ENCODE results near the gene NOL4.
"Not testable (repeated sequence)": the region's sequence is repeated elsewhere in the genome, so short reads cannot be mapped to it uniquely, and the experiment has no call there.

NOL4 gene, protein sequence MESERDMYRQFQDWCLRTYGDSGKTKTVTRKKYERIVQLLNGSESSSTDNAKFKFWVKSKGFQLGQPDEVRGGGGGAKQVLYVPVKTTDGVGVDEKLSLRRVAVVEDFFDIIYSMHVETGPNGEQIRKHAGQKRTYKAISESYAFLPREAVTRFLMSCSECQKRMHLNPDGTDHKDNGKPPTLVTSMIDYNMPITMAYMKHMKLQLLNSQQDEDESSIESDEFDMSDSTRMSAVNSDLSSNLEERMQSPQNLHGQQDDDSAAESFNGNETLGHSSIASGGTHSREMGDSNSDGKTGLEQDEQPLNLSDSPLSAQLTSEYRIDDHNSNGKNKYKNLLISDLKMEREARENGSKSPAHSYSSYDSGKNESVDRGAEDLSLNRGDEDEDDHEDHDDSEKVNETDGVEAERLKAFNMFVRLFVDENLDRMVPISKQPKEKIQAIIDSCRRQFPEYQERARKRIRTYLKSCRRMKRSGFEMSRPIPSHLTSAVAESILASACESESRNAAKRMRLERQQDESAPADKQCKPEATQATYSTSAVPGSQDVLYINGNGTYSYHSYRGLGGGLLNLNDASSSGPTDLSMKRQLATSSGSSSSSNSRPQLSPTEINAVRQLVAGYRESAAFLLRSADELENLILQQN

DNA sequence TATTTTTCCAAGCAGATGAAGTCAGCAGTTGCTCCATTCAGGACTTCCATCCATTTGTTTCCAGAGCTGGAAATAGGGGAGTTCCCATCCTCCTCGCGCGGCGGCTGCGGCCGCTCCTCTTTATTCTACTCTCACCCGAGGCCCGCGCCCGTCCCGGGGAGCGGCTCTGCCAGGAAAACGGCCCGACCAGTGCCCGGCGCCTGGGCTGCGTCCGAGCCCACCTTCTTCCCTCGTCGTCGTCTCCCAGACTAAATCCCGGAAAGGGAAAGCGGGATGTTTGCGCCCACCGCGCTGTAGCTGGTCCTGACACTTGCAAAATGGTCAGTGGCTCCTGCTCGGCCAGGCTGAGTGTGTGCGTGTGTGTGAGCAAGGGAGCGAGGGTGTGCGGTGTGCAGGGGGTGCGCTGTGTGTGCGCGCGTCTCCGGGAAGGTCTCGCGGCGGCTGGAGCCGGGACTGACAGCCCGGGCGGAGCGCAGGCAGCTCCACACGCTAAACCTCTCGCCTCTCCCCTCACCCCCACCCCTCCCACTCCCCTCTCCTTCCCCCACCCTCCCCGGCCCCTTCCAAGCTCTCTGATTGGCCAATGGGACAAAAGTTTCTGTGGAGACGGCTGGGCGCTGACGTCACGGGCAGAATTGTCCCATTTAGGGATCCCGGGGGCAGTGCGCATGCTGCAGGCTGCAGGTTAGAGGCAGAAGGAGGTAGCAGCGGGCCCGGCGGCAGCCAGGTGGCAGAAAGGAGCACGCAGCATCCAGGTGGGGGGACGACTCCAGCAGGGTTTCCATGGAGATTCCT, at the start of gene NOL4:
Gene NOL4 (minus strand): TSS at position 491 of the 795 bp plus-strand sequence. CDS start 1,660 bp downstream, outside the sequence.
- no peak for DNase-seq

DNA sequence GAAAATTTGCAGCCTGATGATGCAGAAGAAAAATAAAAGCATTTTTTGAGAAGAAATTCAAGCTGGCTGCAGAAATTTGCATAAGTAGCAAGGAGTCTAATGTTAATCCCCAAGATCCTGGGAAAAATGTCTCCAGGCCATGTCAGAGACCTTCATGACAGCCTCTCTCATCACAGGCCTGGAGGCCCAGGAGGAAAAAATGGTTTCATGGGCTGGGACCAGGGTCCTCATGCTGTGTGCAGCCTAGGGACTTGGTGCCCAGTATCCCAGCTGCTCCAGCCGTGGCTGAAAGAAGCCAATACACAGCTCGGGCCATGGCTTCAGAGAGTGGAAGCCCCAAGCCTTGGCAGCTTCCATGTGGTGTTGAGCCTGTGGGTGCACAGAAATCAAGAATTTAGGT, 41.3 kb upstream of the NOL4 start:
- not testable (repeated sequence) for DNase-seq

DNA sequence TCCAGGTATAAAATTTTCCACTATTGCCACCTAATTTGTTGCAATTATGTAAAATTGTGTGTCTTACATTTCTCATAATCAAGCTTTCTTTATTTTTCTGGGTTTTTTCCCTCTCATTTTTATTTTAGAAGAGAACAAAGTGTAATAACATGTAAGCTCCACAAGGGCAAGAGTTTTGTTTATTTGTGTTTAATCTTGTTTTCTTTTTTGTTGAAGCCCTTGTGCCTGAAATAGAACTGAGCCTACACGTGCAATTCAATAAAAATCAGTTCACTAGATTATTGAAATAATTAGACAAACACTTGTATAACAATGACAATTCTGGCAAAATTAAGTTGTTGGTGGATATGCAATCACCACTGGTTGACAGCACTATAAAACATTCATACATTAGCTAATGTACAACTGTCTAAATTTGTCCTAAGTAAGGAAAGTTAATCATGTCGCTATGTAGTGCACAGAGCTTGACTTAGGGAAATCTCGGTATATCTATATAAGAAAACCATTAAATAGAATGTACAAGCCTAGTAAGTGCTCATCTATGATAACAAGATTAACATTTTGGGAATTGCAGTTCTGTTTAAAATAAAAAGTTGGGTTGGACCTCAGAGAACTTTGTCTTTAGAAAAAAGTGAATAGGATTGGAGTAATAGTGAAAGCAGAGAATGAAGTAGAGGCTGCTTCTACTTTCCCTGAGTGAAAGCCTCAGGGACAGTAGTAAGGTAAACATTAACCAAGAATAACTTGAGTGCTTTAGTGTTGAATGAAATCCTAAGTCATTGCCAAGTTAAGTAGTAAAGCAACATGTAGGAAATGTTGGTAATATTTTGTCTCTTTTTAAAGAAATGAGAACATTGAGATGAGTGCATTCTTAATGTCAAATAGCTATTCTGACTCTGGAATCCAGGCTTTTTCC, 37.4 kb upstream of the NOL4 start:
- DNase-seq, result no peak

DNA sequence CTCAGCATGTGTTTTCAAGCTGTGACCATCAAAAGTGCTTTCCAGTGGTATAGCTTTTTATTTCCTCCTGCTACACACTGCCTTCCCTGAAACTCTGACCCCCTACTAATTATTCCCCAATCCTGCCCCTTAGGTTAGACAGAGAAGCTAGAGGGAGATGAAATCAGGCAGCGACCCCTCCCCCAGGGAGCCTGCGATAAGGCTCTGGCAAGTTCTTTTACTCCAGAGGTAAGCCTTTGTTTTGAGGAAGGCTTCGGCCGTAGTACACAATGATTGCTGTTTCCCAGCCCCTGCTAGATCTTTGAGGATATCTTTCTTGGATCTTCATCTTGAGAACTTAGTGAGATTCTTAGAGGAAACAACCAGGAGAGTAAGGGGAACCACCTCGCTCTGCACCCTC, 33.5 kb upstream of the NOL4 start:
- DNase-seq, result no peak

DNA sequence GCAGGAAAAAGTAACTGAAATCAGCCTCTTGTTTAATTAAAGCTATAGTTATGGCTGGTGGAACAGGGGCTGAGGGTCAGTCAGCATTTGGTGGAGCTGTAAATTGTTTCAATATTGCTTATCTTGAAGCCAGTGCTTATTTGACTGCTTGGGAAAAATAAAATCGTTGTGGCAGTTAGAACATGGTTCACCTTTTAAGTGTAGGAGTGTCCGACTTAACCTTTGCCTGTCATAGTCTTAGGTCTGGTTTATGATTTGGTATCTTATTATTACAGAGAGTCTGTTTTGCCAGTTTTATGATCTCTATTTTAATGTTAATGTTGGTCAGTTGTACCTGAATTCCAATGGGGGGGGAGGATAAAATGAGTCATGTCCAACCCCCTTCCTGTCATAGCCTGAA, 27.2 kb upstream of the NOL4 start:
- DNase-seq, result no peak

DNA sequence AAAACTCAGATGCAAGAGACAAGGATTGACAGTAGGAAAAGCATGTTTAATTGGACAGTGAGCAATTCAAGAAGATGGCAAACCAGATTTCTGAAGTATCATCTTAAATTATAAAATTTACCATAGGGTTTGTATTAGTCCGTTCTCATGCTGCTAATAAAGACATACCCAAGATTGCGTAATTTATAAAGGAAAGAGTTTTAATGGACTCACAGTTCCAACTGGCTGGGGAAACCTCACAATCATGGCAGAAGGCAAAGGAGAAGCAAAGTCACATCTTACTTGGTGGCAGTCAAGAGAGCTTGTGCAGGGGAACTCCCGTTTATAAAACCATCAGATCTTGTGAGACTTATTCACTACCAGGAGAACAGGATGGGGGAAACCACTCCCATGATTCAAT, 24.0 kb upstream of the NOL4 start:
- no peak for DNase-seq

DNA sequence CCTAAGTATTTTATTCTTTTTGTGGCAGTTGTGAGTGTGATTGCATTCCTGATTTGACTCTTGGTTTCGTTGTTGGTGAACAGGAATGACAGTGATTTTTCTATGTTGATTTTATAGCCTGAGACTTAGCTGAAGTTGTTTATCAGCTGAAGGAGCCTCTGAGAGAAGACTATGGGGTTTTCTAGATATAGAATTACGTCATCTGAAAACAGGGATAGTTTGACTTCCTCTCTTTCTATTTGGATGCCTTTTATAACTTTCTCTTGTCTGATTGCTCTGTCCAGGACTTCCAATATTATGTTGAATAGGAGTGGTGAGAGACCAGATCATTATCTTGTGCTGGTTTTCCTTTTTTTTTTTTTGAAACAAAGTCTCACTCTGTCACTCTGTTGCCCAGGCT, 18.0 kb upstream of the NOL4 start:
- DNase-seq, result no peak

DNA sequence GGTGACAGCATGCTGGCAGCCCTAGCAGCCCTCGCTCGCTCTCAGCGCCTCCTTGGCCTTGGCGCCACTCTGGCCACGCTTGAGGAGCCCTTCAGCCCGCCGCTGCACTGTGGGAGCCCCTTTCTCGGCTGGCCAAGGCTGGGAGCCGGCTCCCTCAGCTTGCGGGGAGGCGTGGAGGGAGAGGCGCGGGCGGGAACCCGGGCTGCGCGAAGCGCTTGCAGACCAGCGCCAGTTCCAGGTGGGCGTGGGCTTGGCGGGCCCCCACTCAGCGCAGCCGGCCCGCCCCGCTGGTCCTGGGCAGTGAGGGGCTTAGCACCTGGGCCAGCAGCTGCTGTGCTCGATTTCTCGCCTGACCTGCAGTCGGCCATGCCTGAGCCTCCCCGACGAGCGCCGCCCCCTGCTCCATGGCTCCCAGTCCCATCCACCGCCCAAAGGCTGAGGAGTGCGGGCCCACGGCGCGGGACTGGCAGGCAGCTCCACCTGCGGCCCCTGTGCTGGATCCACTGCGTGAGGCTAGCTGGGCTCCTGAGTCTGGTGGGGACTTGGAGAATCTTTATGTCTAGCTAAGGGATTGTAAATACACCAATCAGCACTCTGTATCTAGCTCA, 9.2 kb upstream of the NOL4 start:
- DNase-seq, result not testable (repeated sequence)

DNA sequence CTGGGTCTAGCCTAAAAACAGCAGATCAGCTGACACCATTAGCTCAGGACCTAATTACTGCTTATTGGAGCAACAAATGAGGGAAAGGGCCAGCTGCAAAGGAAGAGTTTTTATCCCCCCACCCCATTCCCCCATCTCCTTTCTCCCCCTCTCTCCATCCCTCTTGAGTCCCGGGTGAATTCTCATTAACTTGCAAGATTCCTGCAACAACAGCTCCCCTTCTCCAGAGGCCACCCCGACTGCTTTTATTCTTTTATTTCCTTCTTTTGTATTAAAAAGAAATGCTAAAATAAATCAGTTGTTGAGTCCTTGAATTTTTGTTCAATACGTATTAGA, 473 bp upstream of the NOL4 start:
- DNase-seq, result no peak

DNA sequence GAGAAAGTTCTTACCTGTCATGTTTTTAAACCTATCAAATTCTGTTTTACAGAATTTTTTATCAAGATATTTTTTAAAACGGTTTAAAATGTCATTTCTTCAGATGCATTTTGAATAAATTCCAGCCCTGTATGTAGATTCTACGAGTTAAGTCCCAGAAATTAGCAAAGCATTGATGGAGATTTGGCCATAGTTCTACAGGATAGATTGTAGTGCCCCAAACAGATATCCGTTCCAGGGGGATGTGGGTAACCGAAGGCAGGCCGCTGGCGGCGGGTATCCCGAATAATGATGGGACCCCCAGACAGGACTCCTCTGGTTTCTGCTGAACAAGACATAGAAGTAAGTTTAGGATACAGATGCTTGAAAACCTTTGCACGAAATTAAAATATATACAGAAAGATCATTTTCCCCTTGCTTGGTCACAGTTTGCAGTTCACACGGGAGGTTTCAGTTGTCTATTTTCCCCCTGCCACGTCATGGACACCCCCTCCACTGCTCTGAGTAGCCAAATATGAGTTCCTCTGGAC, 755 bp downstream of the NOL4 start:
- no peak for DNase-seq

DNA sequence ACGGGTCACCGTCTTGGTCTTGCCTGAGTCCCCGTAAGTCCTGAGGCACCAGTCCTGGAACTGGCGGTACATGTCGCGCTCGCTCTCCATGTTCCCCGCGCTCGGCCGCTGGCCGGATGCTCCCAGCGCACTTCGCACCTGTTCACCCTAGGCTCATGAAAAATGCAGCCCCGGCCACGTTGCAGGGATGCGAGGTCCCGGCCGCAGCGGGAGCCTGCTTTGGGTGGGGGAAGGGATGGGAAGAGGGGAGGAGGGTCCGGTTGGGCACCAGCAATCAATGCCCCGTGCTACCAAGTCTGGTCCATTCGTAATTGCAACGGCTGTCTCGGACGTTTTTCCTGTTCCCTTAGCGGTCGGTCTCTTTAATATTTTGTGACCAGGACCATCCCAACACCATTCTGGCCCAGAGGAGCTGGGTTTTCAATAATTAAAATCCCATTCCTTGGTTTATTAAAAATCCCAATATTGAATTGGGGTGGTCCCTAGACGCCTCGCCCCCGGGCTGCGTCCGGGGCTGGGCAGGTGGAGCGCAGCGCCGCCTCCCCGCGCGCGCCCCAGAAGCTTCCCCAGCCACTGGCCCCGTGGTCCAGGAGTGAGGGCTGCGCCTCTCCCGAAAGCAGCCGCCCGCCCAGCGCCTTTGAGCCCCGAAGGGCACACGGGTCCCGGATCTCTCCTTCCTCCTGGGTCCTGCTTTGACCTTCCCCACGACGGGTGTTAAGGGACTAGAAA, 1.4 kb downstream of the NOL4 start:
- DNase-seq, result no peak

DNA sequence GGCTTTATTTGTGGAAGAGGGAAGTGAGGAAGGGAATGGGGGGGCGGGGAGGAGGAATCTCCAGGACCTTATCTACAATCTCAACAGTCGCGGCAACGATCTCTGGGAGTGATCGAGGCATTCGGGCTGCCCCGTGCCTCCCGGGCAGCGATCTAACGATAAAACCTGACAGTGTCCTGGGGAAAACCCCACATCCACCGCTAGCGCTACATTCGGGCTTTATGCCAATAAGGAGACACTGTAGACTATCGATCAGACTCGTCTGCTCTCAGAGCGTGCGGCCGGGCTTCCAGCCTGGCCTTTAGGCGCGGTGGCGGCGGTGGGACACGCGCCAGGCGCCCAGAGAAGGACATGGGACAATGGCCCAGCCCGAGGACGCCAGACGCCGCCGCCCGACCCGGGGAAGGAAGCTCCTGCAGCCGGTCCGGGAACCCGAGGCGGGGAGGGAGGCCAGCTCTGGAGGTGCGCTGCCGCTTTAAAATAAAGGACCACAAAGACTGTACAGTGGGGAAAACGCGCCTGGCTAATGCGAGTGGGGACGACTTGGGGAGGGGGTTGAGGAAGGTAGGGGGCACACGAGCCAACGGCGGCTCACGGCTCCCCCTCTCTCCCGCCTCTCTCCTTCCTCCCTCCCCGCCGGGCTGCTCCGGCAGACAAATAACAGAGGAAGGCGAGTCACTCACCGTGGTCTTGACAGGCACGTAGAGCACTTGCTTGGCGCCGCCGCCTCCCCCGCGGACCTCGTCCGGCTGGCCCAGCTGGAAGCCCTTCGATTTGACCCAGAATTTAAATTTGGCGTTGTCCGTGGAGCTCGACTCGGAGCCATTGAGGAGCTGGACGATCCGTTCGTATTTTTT, 2.2 kb downstream of the NOL4 start:
- no peak for DNase-seq

DNA sequence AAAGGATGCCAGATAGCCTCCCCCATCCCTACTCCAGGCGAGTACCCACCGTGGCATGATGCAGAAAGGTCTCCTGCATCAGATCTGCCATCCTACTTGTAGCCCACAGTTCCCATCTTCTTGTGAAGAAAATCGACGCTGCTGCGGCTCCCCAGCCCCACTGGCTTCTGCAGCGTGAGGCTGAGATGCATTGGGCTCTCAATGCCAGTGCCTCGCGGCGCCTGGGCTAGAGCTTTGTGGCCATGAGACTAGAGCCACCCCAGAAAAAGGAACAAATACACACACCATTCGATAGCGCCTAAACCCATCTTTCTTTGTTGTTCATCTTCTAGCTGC, 2.8 kb downstream of the NOL4 start:
- no peak for DNase-seq

DNA sequence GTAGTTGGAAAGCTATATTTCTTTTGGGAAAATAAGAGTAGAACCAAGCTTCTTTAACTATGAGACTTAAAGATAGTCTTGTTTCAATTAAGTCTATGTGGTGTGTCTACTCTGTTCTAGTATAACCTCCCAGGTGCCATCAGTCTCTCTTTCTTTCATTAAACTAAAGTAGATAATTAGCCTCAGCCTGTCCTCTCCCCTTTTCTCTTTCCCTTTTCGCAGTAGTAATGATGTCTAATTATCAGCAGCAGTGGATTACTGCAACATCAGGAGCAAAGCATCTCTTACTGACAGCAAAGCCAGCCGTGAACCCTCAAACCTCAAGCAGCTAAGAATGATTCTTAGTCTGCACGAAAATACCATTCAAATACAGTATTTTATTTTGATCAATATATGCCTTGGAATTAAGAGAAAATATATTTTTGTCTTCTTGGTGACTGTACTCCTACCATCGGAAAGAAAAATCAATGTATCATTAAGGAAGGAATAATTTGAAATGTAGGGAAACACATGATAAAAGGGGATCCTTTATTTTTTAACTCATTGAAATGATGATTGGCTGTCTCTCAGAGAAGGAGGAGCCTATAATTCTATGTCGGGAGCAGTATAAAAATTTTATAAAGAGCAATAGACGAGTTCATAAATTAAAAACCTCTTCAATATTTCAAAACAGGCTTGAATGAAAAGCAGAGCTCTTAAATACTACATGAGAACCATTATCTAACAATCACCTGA, 4.5 kb downstream of the NOL4 start:
- DNase-seq, result no peak

DNA sequence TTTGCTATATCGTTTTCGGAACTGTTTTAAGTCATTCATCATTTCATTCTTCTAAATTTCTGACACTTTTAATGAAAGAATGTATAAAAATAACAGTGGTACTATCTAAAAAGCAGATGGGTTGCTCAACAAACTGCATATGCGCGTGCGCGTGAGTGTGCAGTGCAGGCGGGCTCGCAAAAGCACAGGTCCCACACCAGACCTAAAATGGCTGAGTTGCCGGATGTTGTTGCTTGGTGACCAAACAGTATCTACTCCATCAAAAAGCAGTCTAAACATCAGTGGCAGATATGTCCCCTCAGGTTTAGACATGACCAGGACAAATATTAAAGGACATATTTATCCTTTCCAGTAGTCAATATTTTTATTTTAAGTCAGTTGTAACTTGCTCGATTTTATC, 5.1 kb downstream of the NOL4 start:
- no peak for DNase-seq

DNA sequence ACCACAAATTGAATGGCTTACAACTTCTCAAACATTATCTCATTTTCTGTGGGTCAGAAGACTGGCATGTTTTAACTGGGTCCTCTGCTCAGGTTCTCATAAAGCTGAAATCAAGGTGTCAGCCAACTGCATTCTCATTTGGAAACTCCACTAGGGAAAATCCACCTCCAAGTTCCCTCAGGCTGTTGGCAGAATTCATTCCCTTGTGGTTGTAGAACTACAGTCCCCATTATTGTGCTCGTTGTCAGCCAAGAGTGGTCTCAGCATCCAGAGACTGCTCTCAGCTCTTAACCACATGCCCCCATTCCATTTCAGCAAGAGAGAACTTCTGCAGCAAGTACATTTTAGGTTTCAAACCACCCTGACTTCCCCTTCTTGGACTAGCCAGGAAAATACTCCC, 12.2 kb downstream of the NOL4 start:
- no peak for DNase-seq

DNA sequence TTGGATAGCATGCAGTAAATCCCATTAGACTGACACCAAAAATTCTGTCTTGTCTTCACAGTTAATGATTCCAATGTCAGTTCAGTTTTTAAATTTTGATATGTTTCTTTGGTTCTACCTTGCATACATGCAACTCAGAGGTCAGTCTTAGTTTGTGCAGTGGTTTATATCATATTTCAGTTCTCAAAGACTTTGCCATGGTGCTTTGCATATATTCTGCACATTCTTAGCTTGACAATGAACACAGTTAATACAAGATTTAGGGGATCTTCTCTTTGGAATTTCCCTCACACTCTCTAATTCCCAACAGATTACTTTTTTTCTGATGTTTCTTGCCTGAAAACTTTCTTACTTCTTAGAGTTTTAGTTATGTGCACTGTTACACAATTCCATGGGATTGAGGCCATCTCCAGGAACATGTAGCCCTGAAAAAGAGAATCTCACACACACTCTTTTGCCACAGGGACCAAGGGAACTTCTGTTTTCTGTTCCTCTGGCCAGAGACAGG, 17.3 kb downstream of the NOL4 start:
- no peak for DNase-seq

DNA sequence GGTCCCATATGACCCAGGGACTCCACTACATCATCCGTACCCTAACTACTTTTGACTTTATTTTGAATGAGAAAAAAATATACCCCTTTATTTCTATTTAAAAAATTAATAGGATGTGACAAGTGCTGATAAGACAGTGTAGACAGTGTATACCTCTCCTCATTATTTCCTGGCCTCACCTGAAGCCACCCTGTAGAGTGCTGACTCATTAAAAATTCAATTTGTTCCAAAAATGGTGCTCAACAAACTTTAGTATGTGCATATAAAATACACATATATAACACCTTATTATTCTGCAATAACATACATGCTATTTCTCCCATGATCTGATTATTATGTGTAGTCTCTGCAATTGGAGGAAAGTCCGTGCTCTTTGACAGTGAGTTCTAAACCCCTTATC, 20.8 kb downstream of the NOL4 start:
- no peak for DNase-seq

DNA sequence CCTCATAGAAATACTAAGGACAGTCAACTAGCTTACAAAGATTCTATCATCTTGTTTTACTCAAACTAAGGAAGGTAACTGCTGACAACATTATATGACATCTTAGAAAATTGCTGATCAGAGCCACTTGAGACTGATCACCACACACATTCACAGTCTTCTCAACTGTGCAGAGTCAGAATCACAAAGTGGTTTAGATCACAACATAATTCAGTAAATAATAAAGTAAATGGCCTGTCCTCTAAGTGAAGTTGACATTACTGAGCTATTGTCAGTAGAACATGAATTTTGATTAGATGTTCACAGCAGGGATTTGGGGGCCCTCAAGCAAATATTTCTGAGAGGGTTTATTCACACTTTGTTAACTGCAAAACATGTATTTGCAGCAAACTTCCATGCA, 28.5 kb downstream of the NOL4 start:
- DNase-seq, result no peak

DNA sequence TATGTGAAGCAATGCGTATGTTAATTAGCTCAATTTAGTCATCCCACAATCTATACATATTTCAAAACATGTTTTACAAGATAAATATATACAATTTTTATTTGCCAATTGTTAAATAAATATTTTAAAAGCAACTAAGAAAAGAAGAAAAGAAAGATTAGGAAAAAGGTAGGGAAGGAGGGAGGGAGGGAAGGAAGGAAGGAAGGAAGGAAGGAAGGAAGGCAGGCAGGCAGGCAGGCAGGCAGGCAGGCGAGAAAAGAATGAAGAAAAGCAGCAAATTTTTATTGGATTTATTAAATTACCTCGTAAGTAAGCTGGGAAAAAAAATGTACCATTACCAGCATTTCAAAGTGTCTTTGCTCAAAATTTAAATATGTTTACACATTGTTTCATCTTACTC, 30.5 kb downstream of the NOL4 start:
- DNase-seq, result no peak

All from CD4-positive, alpha-beta T cell treated with Interleukin-4 for 4 hours (primary cell).